ENCODE data around the gene PCDH8.

Gene PCDH8

GRCh38 chr13:52892925-52893324 is 44.5 kb upstream of the PCDH8 start:
- H3K4me1 ChIP-seq (ENCODE audit: control insufficient read depth, insufficient read depth, low read depth, low read length), result no peaks in the 10 kb centered on the region
- H2BK5ac ChIP-seq (ENCODE audit: low read depth, low read length, poor library complexity, severe bottlenecking), result no peak overlapping the region
- H3K4me2 ChIP-seq (ENCODE audit: low read length, poor library complexity, severe bottlenecking), result no peak overlapping the region
- H4K91ac ChIP-seq (ENCODE audit: low read length), result no peak overlapping the region
- no peak overlapping the region for H3K23ac ChIP-seq (ENCODE audit: low read length in 2 of 2)
- H2BK120ac ChIP-seq (ENCODE audit: low read depth, low read length), result no peak overlapping the region
- H3K18ac ChIP-seq (ENCODE audit: low read depth in 1 of 2, low read length in 2 of 2), result no peak overlapping the region
- H4K8ac ChIP-seq (ENCODE audit: low read length), result no peak overlapping the region
- no peak overlapping the region for H3K14ac ChIP-seq (ENCODE audit: low read length in 2 of 2)
- H3K4ac ChIP-seq (ENCODE audit: low read depth in 1 of 2, low read length in 2 of 2), result no peak overlapping the region
- no peak overlapping the region for H2BK12ac ChIP-seq (ENCODE audit: low read length in 2 of 2)
- no peak overlapping the region for H3K27ac ChIP-seq (ENCODE audit: low read length, poor library complexity, severe bottlenecking)
- H2AK5ac ChIP-seq (ENCODE audit: low read length, severe bottlenecking), result no peak overlapping the region
- H2BK15ac ChIP-seq (ENCODE audit: low read depth, poor library complexity, severe bottlenecking), result no peak overlapping the region
- no peak overlapping the region for H3K4me3 ChIP-seq (ENCODE audit: insufficient read depth in 1 of 2, low read depth in 1 of 2, low read length in 2 of 2)
- no peak for DNase-seq
- no peaks in the 10 kb centered on the region for H3K79me1 ChIP-seq (replicated peaks; ENCODE audit: low read length, poor library complexity, severe bottlenecking)
- no peak overlapping the region for H3K9ac ChIP-seq (ENCODE audit: low read length)
- no peaks in the 10 kb centered on the region for H3K36me3 ChIP-seq (ENCODE audit: control insufficient read depth in 1 of 2, insufficient read depth in 2 of 2, low read depth in 1 of 2, low read length in 2 of 2)
- H3K27me3 ChIP-seq (ENCODE audit: control insufficient read depth in 1 of 2, insufficient read depth in 1 of 2, low read length in 2 of 2), result peaks cover 0 to 11% of the 10 kb centered on the region in 2 experiments
- WGBS, result 60% methylated on average over 3 of the region's 4 CpGs
- no peak overlapping the region for H2AFZ ChIP-seq (ENCODE audit: low read depth, low read length)
- no peaks in the 10 kb centered on the region for H3K9me3 ChIP-seq (ENCODE audit: control insufficient read depth, low read length)

- no peak overlapping the region for H2BK12ac ChIP-seq (ENCODE audit: low read length in 2 of 2)
- no peak overlapping the region for H3K4me2 ChIP-seq (ENCODE audit: low read length, poor library complexity, severe bottlenecking)
- no peaks in the 10 kb centered on the region for H3K4me1 ChIP-seq (ENCODE audit: control insufficient read depth, insufficient read depth, low read depth, low read length)
- H4K8ac ChIP-seq (ENCODE audit: low read length), result no peak overlapping the region
- H3K4me3 ChIP-seq (ENCODE audit: insufficient read depth in 1 of 2, low read depth in 1 of 2, low read length in 2 of 2), result no peak overlapping the region
- H4K91ac ChIP-seq (ENCODE audit: low read length), result no peak overlapping the region
- no peak for DNase-seq
- no peak overlapping the region for H2BK120ac ChIP-seq (ENCODE audit: low read depth, low read length)
- no peak overlapping the region for H3K4ac ChIP-seq (ENCODE audit: low read depth in 1 of 2, low read length in 2 of 2)
- no peaks in the 10 kb centered on the region for H3K36me3 ChIP-seq (ENCODE audit: control insufficient read depth in 1 of 2, insufficient read depth in 2 of 2, low read depth in 1 of 2, low read length in 2 of 2)
- peaks cover 0 to 8% of the 10 kb centered on the region in 2 experiments for H3K27me3 ChIP-seq (ENCODE audit: control insufficient read depth in 1 of 2, insufficient read depth in 1 of 2, low read length in 2 of 2)
- no peak overlapping the region for H2AK5ac ChIP-seq (ENCODE audit: low read length, severe bottlenecking)
- no peak overlapping the region for H2AFZ ChIP-seq (ENCODE audit: low read depth, low read length)
- H3K9ac ChIP-seq (ENCODE audit: low read length), result no peak overlapping the region
- H3K79me1 ChIP-seq (replicated peaks; ENCODE audit: low read length, poor library complexity, severe bottlenecking), result no peaks in the 10 kb centered on the region
- H3K9me3 ChIP-seq (ENCODE audit: control insufficient read depth, low read length), result no peaks in the 10 kb centered on the region
- H2BK5ac ChIP-seq (ENCODE audit: low read depth, low read length, poor library complexity, severe bottlenecking), result no peak overlapping the region
- no peak overlapping the region for H3K14ac ChIP-seq (ENCODE audit: low read length in 2 of 2)
- H2BK15ac ChIP-seq (ENCODE audit: low read depth, poor library complexity, severe bottlenecking), result no peak overlapping the region
- H3K18ac ChIP-seq (ENCODE audit: low read depth in 1 of 2, low read length in 2 of 2), result no peak overlapping the region
- no peak overlapping the region for H3K23ac ChIP-seq (ENCODE audit: low read length in 2 of 2)
- 88% methylated on average over 3 of the region's 5 CpGs for WGBS
- no peak overlapping the region for H3K27ac ChIP-seq (ENCODE audit: low read length, poor library complexity, severe bottlenecking)
These were observed 43.3 kb upstream of the PCDH8 start for GRCh38 chr13:52891706-52892105.

GRCh38 chr13:52887165-52887564 is 38.7 kb upstream of the PCDH8 start:
- 47% methylated on average over 1 of the region's 1 CpG for WGBS
- Histone ChIP-seq H3K18ac (ENCODE audit: low read depth in 1 of 2, low read length in 2 of 2) (no peak overlapping the region), H3K4me3 (ENCODE audit: insufficient read depth in 1 of 2, low read depth in 1 of 2, low read length in 2 of 2) (no peak overlapping the region), H4K8ac (ENCODE audit: low read length) (no peak overlapping the region), H2AK5ac (ENCODE audit: low read length, severe bottlenecking) (no peak overlapping the region), H4K91ac (ENCODE audit: low read length) (no peak overlapping the region), H3K14ac (ENCODE audit: low read length in 2 of 2) (no peak overlapping the region), H3K4me2 (ENCODE audit: low read length, poor library complexity, severe bottlenecking) (no peak overlapping the region), H3K9me3 (ENCODE audit: control insufficient read depth, low read length) (no peaks in the 10 kb centered on the region), H2BK15ac (ENCODE audit: low read depth, poor library complexity, severe bottlenecking) (no peak overlapping the region), H3K79me1 (replicated peaks; ENCODE audit: low read length, poor library complexity, severe bottlenecking) (no peaks in the 10 kb centered on the region), H3K27ac (ENCODE audit: low read length, poor library complexity, severe bottlenecking) (no peak overlapping the region), H3K36me3 (ENCODE audit: control insufficient read depth in 1 of 2, insufficient read depth in 2 of 2, low read depth in 1 of 2, low read length in 2 of 2) (no peaks in the 10 kb centered on the region), H3K4ac (ENCODE audit: low read depth in 1 of 2, low read length in 2 of 2) (no peak overlapping the region), H2AFZ (ENCODE audit: low read depth, low read length) (no peak overlapping the region), H3K9ac (ENCODE audit: low read length) (no peak overlapping the region), H3K23ac (ENCODE audit: low read length in 2 of 2) (no peak overlapping the region), H2BK120ac (ENCODE audit: low read depth, low read length) (no peak overlapping the region), H2BK5ac (ENCODE audit: low read depth, low read length, poor library complexity, severe bottlenecking) (no peak overlapping the region), H3K27me3 (ENCODE audit: control insufficient read depth in 1 of 2, insufficient read depth in 1 of 2, low read length in 2 of 2) (peaks cover 0 to 4% of the 10 kb centered on the region in 2 experiments), H3K4me1 (ENCODE audit: control insufficient read depth, insufficient read depth, low read depth, low read length) (no peaks in the 10 kb centered on the region), H2BK12ac (ENCODE audit: low read length in 2 of 2) (no peak overlapping the region)
- no peak for DNase-seq

- no peak overlapping the region for H3K4ac ChIP-seq (ENCODE audit: low read depth in 1 of 2, low read length in 2 of 2)
- no peak overlapping the region for H2BK120ac ChIP-seq (ENCODE audit: low read depth, low read length)
- peaks cover 0 to 7% of the 10 kb centered on the region in 2 experiments for H3K27me3 ChIP-seq (ENCODE audit: control insufficient read depth in 1 of 2, insufficient read depth in 1 of 2, low read length in 2 of 2)
- no peaks in the 10 kb centered on the region for H3K9me3 ChIP-seq (ENCODE audit: control insufficient read depth, low read length)
- no peaks in the 10 kb centered on the region for H3K4me1 ChIP-seq (ENCODE audit: control insufficient read depth, insufficient read depth, low read depth, low read length)
- no peak overlapping the region for H3K4me3 ChIP-seq (ENCODE audit: insufficient read depth in 1 of 2, low read depth in 1 of 2, low read length in 2 of 2)
- H2AK5ac ChIP-seq (ENCODE audit: low read length, severe bottlenecking), result no peak overlapping the region
- H3K4me2 ChIP-seq (ENCODE audit: low read length, poor library complexity, severe bottlenecking), result no peak overlapping the region
- 88% methylated on average over 4 of the region's 5 CpGs for WGBS
- H2BK5ac ChIP-seq (ENCODE audit: low read depth, low read length, poor library complexity, severe bottlenecking), result no peak overlapping the region
- no peak overlapping the region for H2BK15ac ChIP-seq (ENCODE audit: low read depth, poor library complexity, severe bottlenecking)
- H2BK12ac ChIP-seq (ENCODE audit: low read length in 2 of 2), result no peak overlapping the region
- H4K91ac ChIP-seq (ENCODE audit: low read length), result no peak overlapping the region
- H3K9ac ChIP-seq (ENCODE audit: low read length), result no peak overlapping the region
- H2AFZ ChIP-seq (ENCODE audit: low read depth, low read length), result no peak overlapping the region
- H3K36me3 ChIP-seq (ENCODE audit: control insufficient read depth in 1 of 2, insufficient read depth in 2 of 2, low read depth in 1 of 2, low read length in 2 of 2), result no peaks in the 10 kb centered on the region
- no peak overlapping the region for H3K18ac ChIP-seq (ENCODE audit: low read depth in 1 of 2, low read length in 2 of 2)
- H3K14ac ChIP-seq (ENCODE audit: low read length in 2 of 2), result no peak overlapping the region
- DNase-seq, result no peak
- H3K79me1 ChIP-seq (replicated peaks; ENCODE audit: low read length, poor library complexity, severe bottlenecking), result no peaks in the 10 kb centered on the region
- no peak overlapping the region for H4K8ac ChIP-seq (ENCODE audit: low read length)
- H3K23ac ChIP-seq (ENCODE audit: low read length in 2 of 2), result no peak overlapping the region
- H3K27ac ChIP-seq (ENCODE audit: low read length, poor library complexity, severe bottlenecking), result no peak overlapping the region
These were observed 36.7 kb upstream of the PCDH8 start for GRCh38 chr13:52885141-52885540.
